Stimulated activated CD4-positive, alpha-beta T cell treated with anti-CD3 and anti-CD28 coated beads, Interleukin-15, amount 100 ng/mL, for 1 hour (primary cell): ENCODE results near the gene MRPL11.
"Not testable (repeated sequence)": the region's sequence is repeated elsewhere in the genome, so short reads cannot be mapped to it uniquely, and the experiment has no call there.

Source experiments
- DNase-seq, 2 donors: peaks; one replicate each; pipeline ENCODE4 v3.0.0-alpha.2; 2020; ENCODE audit warnings: low read depth in 1 of 2, low spot score in 1 of 2

Gene MRPL11

DNA sequence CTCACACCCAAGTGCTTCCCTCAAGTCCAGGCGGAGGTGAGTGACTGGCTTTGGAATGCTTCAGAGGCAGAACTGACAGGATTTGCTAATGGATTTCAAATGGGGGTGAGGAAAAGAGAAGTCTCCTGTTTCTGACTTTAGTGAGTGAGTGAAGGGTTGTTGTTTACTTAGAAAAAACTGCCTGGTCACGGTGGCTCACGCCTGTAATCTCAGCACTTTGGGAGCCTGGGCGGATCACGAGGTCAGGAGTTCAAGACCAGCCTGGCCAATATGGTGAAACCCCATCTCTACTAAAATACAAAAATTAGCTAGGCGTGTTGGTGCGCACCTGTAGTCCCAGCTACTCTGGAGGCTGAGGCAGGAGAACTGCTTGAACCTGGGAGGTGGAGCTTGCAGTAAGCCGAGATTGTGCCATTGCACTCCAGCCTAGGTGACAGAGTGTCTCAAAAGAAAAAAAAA is 6.7 kb downstream of the MRPL11 start:
- DNase-seq, result not testable (repeated sequence)

DNA sequence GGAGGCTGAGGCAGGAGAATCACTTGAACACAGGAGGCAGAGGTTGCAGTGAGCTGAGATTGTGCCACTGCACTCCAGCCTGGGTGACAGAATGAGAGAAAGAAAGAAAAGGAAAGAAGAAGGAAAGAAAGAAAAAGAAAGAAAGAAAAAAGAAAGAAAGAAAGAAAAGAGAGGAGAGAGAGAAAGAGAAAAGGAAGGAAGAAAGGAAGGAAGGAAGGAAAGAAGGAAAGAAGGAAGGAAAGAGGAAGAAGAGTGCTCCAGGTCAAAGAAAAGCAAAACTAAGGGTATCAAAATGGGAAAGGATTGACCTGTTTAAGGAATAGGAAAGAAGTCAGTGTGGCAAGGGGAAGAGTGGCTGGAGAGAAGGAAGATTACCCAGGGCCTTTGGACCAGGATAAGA is 7.4 kb downstream of the MRPL11 start:
- not testable (repeated sequence) for DNase-seq

DNA sequence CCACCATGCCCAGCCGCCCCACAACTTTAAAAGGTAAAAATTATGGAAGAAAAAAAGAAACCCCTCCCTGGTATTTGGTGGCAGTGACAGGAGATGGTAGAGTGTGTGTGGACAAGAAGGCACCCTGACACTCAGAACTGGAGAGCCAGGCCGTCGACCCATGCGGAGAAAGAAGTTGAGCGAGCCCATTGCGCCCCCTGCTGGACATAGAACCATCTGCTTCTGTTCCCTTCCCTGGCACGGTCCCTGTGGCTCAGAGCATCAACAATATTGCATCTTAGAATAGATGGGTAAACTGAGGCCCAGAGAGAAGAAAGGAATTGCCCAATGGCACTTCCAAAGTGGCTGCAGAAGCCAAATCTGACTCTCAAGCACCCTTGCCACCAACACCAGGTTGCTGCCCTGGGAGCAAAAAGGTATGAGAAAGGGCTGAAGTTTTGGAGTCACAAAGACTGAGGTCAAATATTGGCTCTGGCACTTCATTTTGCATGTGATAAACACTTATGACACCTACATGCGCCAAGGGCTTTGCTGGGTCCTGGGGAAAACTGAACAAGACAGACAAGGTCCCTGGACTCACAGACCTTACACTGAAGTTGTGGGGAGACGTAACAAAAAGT is 8.6 kb downstream of the MRPL11 start:
- peak; percentile 43 to 58 for DNase-seq

DNA sequence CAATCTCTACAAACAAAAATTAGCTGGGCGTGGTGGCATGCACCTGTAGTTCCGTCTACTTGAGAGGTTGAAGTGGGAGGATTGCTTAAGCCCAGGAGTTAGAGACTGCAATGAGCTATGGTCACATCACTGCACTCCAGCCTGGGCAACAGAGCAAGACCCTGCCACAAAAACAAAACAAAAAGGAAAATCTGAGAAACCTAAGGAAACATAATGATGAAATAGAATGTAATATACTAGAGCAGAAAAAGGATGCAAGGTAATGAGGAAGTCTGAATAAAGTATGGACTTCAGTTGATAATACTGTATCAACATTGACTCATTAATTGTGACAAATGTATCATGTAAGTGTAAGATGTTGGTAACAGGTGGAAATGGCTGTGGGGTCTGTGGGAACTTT is 9.7 kb downstream of the MRPL11 start:
- DNase-seq, result no peak

DNA sequence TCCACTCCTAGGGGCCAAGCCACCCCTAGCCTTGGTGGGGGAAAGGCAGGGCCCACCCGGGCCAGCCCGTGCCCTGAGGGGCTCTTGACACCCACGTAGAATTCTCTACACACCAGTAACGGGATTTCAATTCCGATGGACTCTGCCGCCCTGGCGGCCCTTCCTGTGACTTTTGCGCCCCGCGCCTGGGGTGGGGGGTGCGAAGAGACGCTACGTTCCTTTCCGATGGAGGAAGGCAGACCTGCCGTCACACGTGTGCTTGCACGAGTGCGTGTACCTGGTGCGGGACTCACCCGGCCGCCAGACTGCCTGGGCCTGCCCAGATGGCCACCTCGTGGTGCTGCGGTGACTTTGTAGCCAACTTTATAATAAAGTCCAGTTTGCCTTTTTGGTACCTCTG is 12.3 kb downstream of the MRPL11 start:
- no peak for DNase-seq

DNA sequence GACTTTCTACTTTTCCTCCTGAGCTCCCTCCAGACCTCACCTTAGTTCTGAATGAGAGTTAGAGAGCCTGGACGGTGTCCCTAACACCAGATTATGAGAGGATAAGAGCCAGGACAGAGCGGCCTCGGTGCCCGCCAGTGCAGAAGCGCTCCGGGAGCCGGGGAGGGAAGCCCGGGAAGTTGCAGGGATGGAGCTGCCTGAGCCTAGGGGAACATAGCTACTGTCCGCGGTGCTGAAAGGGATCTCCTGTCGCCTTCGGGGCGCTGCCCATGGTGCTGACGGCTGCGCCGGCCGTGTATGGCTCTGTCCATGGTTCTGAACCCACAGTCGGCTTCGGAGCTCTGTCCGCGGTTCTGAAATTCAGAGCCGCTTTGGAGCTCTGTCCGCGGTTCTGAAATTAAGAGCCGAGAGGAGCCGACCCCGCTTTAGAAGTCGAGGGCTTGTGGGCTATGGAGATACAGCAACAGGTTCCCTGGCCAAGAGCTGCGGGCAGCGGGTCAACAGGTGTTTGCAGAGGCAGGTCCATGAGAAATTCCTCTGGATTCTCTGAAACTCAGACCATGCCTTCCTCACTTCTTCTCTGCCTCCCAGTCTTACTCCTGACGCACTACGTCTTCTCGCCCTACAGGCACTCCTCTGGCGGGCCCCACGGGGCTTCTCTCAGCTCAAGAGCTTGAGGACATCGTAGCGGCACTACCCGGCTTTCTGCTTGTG is 17.0 kb downstream of the MRPL11 start:
- DNase-seq, result peak; percentile 78 to 81

DNA sequence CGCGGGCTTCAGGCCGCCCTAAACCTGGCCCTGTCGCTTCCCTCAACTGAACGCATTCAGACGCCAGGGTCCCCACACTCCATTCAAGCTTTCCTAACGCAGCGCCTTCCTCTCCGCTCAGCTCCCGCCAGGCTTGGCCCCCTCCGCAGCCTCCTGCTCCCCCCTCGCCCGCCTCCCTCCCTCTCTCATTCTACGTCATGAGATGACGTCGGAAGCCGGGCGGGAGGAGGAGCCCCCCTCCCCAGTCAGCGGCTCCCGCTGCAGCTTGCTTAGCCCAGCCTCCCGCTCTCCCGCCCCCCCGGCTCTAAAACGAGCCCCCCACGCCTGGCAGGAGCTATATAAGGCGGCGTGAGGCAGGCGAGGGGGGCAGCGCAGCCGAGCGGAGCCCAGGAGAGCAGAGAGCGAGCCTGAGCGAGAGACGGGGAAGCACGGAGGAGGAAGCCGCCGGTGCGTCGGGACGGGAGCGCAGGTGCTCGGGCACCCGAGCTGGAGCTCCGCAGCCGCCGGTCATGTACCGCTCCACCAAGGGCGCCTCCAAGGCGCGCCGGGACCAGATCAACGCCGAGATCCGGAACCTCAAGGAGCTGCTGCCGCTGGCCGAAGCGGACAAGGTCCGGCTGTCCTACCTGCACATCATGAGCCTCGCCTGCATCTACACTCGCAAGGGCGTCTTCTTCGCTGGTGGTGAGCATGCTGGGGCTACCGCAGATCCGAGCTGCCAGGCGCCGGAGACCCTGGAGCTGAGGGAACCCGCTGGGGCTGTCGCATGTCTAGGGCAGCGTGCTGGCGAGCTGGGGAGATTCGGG is 17.8 kb downstream of the MRPL11 start, which contains the start of gene NPAS4:
Gene NPAS4 (plus strand): TSS at position 365 of the 806 bp plus-strand sequence. CDS start 145 bp downstream, at position 510.
- no peak for DNase-seq

DNA sequence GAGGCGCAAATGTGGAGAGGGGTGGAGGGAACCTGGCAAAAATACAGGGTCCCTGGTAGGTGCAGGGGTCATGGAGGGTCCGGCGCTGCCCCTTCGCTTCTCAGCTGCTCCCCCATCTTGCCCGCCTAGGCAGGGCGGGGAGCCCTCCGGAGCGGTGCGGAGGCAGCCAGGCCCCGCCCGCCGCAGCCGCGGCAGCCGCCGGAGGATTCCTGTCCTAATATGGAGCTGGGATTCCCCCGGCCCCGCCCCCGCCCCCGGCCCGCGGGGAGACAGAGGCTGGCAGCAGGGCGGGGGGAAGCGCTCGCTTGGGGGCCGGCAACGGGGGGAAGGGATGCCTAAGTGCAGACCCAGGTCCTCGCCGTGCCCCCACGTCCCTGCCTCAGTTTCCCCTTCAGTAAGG is 18.8 kb downstream of the MRPL11 start:
- no peak for DNase-seq

DNA sequence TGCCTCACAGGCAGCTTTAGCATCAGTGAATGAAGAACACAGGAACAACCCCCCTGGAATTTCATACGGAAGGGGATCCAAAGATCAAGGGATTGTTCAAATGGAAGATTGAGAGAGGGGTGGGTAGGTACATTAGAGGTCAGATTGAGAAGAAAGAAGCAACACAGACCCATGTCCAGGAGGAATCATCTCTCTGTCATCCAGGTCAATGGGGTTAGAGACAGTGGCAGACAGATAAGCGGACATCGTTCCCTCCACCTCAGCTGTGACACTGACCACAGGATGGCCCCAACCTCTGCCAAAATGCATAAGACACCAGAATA is 19.7 kb downstream of the MRPL11 start:
- DNase-seq, result no peak

DNA sequence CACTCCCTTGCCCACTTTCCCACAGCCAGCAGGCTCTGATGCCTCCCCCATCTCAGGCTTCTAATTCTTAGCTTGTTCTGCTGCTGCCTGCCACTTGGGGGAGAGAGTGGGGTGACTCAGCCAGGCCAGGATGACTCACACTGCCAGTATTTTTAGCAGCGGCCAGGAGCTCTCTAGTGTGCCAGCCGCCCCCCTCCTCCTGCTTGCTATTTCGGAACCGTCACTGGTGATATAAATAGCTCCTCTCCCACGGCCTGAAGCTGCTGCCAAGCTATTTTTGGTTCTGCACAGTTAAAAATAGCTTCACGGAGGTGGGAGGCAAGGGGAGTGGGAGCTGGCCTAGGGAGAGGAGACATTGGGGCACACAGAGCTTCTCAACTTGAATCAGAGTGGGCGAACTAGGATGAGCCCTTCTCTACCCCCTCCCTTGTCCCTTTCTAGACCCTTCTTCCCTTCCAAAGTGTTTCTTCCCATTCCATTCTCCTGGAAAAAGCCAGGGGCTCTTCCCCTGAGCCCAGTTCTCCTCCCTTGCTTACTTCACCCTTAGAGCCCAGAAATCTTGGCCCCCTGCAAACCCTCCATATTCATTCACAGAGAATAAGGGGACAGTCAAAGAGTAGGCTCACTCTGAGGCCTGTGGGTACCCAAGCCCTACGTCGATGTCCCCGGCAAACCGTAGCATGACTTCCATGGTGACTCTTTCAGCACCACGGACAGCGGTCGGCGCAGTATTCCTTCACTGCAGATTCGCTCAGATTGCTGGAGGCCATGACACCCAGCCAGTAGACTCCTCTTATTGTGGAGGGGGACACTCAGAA is 20.3 kb downstream of the MRPL11 start:
- peak in 1 of 2 donors; percentile 38 for DNase-seq

DNA sequence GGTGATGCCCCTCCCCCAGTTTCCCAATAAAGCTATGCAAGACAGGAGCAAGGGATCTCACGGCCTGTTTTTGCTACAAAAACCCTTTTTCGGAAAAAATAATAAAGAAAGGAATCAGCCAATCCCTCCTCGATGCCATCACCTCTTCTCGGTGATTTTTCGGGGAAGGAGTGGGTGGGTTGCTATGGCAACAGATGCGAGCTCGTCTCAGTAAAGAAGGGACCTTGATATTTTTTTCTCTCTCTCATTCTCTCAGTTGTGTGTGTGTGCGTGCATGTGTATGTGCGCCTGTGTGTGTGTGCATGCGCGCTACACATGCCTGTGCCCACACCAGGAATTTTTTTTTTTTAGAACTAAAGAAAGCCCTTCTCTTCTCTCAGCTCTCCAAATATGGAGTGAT is 21.6 kb downstream of the MRPL11 start:
- DNase-seq, result no peak

DNA sequence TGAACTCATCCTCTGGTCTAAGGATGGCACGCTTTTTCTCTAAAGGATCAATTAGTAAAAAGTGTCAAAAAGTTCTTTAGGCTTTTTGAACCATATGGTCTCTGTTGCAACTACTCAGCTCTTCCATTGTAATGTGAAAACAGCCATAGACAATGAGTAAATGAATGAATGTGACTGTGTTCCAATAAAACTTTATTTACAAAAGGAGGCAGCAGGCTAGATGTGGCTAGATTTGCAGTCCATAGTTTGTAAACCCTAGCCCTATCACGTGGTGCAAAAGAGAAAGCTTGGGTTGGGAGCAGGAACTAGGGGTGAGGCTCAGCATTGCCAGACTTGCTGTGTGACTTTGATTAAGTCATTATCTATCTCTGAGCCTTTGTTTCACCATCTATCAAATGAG is 23.2 kb downstream of the MRPL11 start:
- DNase-seq, result no peak

DNA sequence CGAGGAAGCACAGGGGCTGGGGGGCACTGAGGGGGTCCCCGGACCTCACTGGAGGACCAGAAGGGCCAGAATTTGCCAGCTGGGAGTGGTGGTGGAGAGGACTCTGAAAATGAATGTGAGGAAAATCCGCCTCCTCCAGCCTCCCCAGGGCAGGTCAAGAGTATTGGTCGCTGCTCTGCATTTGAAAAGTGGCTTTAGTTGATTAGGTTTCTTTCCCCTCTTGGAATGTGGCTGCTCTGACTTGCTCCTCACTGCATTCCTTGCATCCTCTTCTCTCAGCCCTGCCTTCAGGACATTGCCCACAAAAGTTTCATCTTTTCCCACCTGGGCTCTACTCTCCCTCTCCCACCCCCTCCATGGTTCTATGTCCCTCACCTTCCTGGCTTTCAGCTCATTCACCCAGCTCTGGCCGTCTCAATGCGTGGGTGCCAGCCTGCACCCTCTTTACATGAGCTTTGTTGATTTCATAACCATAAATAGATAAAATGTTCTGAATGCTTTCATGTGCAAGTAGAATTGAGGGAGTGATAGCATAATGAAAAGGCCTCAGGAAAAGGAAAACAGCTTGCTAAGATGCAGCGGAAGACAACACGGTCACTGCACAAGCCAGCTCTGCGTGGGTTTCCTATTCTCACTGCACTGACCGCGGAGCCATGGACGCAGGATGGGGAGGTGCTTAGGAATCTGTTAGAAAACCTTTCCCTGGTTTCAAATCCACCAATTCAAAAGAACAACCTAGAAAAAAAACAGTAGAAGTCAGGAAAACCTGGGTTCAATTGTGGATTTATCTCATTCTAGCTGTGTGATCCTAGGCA is 24.3 kb downstream of the MRPL11 start:
- DNase-seq, result no peak

DNA sequence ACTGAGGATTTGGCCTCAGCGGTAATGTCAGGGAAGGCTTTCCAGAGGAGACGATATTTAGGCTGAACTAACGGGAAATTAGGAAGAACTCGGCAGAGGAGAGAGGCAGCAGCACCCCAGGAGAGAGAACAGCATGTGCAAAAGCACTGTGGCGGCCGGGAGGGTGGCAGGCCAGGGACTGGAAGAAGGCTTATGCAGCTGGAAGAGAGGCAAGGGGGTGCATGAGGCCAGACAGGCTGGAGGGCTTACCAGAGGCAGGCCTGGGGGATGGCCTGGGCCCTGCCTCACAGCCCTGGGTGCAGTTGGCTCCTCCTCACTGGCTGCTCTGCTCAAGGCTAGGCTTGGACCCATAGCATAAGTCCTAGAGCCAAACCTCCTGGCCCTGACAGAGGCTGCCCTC is 25.5 kb downstream of the MRPL11 start:
- no peak for DNase-seq

DNA sequence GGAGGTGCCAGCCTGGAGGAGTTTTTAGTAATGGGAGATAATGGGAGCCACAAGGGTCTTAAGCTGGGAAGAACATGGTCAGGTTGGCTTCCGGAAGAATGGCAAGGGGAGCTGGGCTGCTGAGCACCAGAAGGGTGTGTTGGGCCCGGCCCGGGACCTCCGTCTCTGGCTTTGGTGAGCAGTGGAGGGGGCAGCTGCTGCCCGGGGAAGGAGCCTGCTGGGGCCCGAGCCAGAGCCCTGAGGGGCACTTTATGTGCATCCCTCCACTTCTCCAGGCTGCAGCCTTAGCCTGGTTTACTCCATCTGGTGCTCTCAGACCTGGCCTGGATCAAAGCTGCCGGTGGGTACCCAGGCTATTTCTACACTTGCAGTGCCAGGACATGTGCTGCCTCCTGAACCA is 26.5 kb downstream of the MRPL11 start:
- DNase-seq, result no peak

DNA sequence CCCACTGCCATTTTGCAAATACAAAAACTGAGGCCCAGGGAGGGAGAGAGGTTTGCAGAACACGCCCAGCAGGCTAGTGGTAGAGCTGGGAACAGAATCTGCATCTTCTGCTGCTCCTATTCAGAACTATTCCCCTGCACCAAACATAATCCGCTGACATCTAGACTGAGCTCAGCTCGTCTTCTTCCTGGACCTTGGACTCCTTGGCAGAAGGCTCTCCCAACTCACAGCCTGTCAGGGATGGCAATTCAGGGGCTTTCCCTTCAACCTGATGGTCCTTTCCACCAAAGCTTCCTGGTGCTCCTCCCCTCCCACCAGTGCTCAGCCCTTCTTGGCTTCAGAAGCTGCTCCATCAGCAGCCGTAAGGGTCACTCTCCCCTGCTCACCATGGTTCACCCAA is 27.3 kb downstream of the MRPL11 start:
- no peak for DNase-seq

DNA sequence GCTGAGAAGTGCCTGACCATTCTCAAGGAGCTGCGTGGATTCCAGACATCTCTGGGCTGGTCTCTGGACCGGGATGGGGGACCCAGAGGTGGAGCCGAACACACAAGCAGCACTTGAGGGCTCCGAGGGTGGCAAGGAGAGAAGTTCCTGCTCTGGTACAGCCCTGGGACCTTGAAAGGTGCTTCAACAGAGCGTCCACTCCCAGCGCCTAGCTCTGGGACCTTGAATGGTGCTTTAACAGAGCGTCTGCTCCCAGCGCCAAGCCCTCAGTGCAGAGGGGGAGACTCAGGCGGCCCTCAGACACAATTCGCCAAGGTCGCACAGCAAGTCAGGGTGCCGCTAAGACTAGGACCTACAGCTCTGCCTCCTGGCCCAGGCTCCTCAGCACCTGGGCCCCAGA is 28.5 kb downstream of the MRPL11 start:
- no peak for DNase-seq

DNA sequence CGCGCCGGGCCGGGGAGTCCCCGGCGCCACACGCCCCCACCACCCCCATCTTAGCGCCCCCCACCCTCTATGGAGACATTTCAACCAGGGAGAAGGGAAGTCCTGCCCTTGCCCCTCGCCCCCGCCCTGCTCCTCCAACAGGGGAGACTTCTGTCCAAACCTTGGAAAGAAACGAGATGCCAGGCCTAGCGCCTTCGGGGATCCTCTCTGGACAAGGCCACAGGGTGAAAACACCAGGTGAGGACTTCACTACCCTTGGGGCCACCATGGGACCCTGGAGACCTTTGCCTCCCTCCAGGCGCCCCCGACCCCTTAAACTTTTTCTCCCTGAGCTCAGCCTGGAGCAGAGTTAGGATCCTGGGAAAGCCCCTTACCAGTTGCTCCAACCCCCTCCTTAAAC is 29.4 kb downstream of the MRPL11 start:
- DNase-seq, result no peak

DNA sequence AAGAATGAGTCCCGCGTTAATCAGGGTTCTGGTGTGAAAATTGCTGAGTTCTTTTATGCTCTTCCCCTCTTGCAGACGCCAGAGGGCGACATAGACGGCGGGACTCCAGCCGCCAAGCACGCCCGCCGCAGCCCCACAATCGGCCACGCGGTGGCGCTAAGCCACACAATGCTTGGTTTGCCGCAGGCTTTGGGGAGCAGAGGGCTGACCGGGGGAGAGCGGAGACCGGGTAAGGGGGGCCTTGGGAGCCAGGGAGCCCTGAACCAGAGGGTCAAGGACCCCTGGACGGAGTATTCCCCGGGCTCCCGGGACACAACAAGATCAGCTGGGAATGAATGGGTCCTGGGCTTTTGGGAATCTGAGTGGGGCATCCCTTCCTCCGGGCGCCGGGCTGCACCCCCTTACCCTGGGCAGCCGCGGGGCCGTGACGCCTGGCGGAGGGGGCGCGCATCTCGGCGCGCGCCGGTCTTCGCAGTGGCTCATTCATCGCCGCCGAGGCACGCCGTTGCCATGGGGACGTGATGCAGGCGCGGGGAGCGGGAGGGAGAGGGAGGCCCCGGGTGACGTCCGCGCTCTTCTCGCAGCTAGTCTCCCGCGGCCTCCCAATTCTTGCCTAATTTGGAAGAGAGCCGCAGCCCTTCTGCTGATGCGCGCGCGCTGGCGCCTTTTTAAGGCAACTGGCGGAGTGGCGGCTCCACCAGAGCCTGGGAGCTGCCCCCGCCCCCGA is 30.0 kb downstream of the MRPL11 start:
- DNase-seq, result peak; percentile 86 to 94

DNA sequence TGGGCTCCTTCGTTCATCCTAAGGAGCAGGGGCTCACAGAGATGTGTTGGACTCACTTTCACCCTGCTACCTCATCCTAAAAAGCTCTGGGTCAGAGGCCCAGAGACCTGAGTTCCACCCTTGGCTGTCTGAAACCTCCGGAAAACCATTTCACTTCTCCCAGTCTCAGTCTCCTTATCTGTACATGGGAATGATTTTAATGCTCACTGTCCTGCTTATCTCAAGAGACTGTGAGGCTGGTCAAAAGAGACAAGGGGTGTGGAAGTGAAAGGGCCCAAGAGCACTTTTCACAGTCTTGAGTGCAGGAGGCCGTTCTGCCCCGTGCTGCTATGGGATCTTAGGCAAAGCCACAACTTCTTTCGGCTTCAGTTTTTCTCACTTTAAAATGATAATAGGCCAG is 31.0 kb downstream of the MRPL11 start:
- DNase-seq, result no peak
